Measurements from ENCODE around the gene SLC43A3. TPM values are rescaled to one million over a fixed set of nuclear protein-coding genes. Genes with fewer than 3 reads are reported as not detected.
A peak's percentile ranks its signal among the peaks of the same experiment; 100 is the strongest.

SLC43A3 gene
- total RNA-seq, 1 experiment from 2014 or later: 21.4 TPM

DNA sequence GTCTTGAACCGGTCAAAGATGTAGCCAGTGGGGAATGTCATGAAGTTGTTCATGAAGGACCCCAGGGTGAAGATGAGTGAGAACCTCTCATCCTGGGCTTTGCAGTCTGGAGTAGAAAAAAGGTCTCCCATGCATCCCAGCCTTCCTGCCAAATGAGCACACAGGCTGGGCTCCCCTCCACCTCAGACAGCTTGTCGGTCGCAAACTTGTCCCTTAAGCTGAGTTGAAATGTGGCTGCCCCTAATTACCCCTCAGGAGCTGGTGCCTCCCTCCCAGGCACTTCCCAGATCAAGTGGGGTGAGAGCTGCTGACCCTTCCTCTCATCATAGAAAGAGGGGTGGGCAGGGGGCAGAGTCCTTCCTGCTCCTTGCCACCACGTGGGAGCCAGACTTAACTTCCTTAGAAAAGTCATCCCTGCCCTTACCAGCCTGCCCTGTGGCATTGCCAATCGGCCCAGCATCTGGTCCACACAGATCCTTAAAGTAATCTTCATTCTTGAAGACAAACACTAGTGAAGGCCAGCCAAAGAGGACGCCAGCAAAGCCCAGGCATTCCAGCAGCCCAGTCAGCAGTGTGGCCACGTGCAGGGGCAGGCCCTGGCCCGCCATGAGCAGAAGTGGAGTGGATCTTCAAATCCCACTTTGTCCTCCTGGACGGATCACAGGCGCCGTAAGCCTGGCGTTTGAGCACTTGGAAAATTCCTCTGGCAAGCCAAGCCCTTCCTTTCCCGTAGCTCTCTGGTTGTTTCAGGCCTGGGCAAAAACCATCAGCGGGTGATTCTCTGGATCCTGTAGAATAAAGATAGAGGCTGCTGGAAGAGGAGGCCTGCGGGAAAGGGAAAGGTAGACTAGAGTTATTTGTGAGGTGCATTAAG lies 1.1 kb downstream of the SLC43A3 start:
- H3K14ac ChIP-seq (ENCODE audit: insufficient read depth, low read length): no peak overlapping the region
- no peak overlapping the region for H2AFZ ChIP-seq (ENCODE audit: low read length)
- no peak overlapping the region for H3K23ac ChIP-seq (ENCODE audit: insufficient read length, low read depth, low read length)
- Mint-ChIP-seq H3K27ac (no peak overlapping the region), H3K4me1 (peaks cover 27 to 34% of the 10 kb centered on the region in 2 experiments), H3K9me3 (no peaks in the 10 kb centered on the region), H3K4me3 (peak overlapping the region; percentile 68 to 83), H3K27me3 (ENCODE audit: low read depth) (peaks cover 43% of the 10 kb centered on the region), H3K36me3 (ENCODE audit: insufficient read depth in 1 of 3, low read depth in 3 of 3) (peaks cover 11 to 23% (median 21%) of the 10 kb centered on the region in 3 experiments)
- no peak overlapping the region for H4K5ac ChIP-seq (ENCODE audit: insufficient read length, low read depth, low read length)
- H3K23me2 ChIP-seq (ENCODE audit: insufficient read length, low read depth, low read length, poor library complexity, severe bottlenecking): peaks cover 6% of the 10 kb centered on the region
- no peak overlapping the region for H2BK5ac ChIP-seq (ENCODE audit: insufficient read length, low read length)
- no peak overlapping the region for H3K56ac ChIP-seq (ENCODE audit: insufficient read length, low read depth, low read length)
- no peak overlapping the region for H2AK5ac ChIP-seq (ENCODE audit: insufficient read length, low read length)
- no peak overlapping the region for H2BK20ac ChIP-seq (ENCODE audit: low read depth, low read length, poor library complexity, severe bottlenecking)
- no peak for DNase-seq
- no peak overlapping the region for H3K9ac ChIP-seq (ENCODE audit: extremely low read depth, insufficient read length, low read length)
- TF ChIP-seq, protein P1, sequence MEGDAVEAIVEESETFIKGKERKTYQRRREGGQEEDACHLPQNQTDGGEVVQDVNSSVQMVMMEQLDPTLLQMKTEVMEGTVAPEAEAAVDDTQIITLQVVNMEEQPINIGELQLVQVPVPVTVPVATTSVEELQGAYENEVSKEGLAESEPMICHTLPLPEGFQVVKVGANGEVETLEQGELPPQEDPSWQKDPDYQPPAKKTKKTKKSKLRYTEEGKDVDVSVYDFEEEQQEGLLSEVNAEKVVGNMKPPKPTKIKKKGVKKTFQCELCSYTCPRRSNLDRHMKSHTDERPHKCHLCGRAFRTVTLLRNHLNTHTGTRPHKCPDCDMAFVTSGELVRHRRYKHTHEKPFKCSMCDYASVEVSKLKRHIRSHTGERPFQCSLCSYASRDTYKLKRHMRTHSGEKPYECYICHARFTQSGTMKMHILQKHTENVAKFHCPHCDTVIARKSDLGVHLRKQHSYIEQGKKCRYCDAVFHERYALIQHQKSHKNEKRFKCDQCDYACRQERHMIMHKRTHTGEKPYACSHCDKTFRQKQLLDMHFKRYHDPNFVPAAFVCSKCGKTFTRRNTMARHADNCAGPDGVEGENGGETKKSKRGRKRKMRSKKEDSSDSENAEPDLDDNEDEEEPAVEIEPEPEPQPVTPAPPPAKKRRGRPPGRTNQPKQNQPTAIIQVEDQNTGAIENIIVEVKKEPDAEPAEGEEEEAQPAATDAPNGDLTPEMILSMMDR (conservative IDR thresholded peaks at IDR 0.05): no peak
- H3K27me3 ChIP-seq (ENCODE audit: insufficient read depth, low read length): peaks cover 3% of the 10 kb centered on the region; the same call in 1 of the 2 replicates
- no peaks in the 10 kb centered on the region for H3K79me1 ChIP-seq (ENCODE audit: insufficient read depth, low read depth, low read length, poor library complexity, severe bottlenecking)
- no peak overlapping the region for H3K4ac ChIP-seq (ENCODE audit: low read depth, low read length)
- no peaks in the 10 kb centered on the region for H4K20me1 ChIP-seq (ENCODE audit: control insufficient read depth, insufficient read depth, insufficient read length)
- H2BK120ac ChIP-seq (ENCODE audit: low read depth, low read length, poor library complexity, severe bottlenecking): no peak overlapping the region
- peaks cover 2% of the 10 kb centered on the region; the same call in 1 of the 2 replicates for H3K4me1 ChIP-seq (ENCODE audit: insufficient read depth, low read length)
- peak overlapping the region; percentile 60 for H3K4me2 ChIP-seq (ENCODE audit: insufficient read depth, insufficient read length, low read length)
- no peak overlapping the region for H2BK12ac ChIP-seq (ENCODE audit: insufficient read length, low read depth, low read length)
- H3K18ac ChIP-seq (ENCODE audit: insufficient read length, low read depth, low read length): no peak overlapping the region
- no peaks in the 10 kb centered on the region for H3K9me3 ChIP-seq (ENCODE audit: control insufficient read depth, low read depth, low read length)
- no peak overlapping the region for H3K27ac ChIP-seq (ENCODE audit: insufficient read length, low read depth, low read length)
- H2BK15ac ChIP-seq (ENCODE audit: low read depth, low read length): no peak overlapping the region
- no peak overlapping the region for H4K8ac ChIP-seq (replicated peaks; ENCODE audit: insufficient read length, low read depth, low read length)
- H4K91ac ChIP-seq (ENCODE audit: insufficient read length, low read depth, low read length): no peak overlapping the region
- no CpG with 5 or more reads among the region's 15 CpGs for WGBS (ENCODE audit: extremely low coverage, insufficient read length, low lambda C conversion rate)
- H3K79me2 ChIP-seq (ENCODE audit: insufficient read depth, low read length): no peaks in the 10 kb centered on the region
- no peak overlapping the region for H3T11ph ChIP-seq (ENCODE audit: low read length)

All from H9 (cell line).